CD1c-positive myeloid dendritic cell (primary cell): ENCODE measurements around the gene DIP2B.
"Not testable (repeated sequence)": the region's sequence is repeated elsewhere in the genome, so short reads cannot be mapped to it uniquely, and the experiment has no call there.

Experiments used
- DNase-seq: peaks from one replicate; pipeline ENCODE4 v3.0.0-alpha.2; 2016; ENCODE audit errors: extremely low spot score

The DIP2B gene

DNA sequence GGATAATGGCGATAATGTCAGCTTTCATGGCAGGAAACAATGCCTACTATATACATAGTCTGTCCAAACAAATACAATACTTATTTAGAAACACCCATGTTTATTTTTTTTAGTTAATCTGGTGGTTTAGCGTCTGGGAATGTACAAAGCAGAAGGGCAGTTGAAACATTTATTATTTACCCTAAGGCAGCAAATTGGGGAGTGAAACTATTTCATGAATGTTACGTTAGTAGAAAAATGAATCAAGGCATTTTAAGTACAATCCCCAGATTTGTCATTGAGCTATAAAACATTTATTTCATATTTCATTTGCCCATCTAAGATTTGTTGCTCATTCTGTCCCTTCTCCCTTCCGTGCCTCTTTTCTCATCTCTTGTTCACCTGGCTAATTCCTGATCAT is 172.0 kb downstream of the DIP2B start:
- DNase-seq = no peak

DNA sequence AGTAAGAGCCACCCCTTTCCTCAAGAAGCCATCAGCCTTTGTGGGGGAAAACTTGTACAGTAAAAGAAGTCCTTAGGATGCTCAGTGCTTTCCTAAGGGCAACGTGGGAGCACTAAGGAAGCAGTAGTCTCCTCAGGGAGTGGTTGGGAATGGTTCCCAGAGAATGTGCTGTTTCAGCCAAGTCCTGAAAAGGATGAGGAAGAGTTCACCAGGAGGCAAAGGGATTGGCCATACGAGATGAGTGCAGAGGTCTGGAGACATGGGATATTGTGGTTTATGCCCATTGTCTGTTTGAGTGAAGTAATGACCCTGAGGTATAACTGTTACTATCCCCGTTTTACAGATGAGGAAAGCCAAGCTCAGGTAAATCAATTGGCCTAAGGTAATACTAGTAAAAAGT is 173.1 kb downstream of the DIP2B start:
- DNase-seq = no peak

DNA sequence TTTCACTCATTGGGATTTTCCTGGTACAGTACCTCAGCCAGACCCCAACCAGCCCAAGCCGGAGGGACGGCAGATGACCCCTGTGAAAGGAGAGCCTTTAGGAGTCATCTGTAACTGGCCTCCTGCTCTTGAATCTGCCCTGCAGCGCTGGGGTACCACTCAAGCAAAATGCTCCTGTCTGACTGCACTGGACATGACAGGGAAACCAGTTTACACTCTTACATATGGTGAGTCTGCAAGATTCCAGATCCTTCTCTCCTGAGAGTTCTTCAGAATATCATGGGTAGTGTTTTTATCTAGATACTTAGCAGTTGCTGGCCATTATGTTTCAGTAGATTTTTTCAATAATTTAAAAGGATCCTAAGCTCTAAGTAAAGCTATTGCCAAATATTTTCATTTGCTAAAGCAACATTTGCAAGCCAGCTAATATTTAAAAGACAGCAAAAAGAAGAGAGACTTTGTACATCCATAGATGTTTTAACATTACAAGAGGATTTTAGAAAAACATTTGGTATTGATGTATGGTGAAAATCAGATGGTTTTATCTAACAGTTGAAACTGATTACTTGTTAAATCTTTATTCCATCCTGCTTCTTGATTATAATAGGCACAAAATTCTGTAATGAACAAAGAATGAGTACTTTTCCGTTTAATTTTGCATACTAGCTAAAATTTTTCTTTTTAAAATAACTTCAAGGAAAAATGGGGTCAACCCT is 174.0 kb downstream of the DIP2B start:
- no peak for DNase-seq

DNA sequence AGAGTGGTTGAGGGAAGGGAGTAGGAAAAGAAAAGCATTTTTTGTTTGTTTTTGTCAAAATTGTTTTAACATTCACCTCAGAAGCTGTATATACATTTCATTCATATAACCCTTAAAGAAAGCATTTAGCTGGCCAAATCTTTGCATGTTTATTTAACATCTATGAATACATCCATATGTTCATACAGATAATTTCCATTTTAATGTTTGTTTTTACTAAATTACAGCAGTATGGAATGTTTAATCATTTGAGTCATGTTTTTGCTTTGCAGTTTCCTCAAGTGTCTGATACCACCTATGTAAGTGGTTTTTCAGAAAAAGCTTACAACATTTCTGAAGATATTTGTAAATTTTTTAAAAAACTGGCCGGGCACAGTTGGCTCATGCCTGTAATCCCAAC is 174.8 kb downstream of the DIP2B start:
- no peak for DNase-seq

DNA sequence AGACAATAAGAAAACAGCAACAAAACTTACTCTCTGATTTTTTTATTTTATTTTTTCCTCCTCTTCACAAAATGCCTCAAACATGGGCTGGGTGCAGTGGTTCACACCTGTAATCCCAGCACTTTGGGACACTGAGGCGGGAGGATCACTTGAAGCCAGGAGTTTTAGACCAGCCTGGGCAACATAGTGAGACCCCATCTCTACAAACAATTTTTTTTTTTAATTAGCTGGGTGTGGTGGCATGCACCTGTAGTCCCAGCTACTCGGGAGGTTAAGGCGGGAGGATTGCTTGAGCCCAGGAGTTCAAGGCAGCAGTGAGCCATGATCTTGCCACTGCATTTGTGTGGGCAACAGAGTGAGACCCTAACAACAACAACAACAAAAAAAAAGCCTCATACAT is 176.3 kb downstream of the DIP2B start:
- DNase-seq = not testable (repeated sequence)

DNA sequence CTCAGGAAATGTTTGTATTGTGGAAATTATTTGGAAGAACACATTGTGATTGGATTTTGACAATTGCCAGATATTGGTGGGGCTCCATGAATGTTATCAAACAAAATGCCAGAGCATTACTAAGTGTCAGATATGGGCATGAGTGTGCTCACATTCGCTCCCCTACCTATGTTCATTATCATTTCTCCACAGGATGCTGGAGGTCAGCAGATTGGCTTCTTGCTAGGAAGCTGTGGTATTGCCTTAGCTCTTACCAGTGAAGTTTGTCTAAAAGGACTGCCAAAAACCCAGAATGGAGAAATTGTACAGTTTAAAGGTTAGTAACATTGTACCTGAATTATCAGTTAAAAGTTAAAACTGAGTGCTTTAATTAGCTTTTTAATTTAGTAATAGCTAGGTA is 180.9 kb downstream of the DIP2B start:
- no peak for DNase-seq

DNA sequence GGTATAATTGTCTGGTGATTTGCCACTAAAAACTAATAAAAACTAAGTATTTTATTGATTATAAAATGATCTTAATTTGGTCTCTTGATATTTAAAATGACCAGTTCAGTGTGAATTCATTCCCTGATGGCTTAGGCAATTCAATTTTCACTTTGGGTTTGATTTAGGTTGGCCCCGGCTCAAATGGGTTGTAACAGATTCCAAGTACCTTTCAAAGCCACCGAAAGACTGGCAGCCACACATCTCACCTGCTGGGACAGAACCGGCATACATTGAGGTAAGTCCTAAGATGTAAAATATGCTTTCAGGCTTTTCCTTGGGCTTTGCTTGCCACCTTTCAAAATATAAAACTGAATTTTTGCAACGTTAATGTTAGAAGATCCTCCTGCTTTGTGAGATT is 181.6 kb downstream of the DIP2B start:
- DNase-seq = no peak

DNA sequence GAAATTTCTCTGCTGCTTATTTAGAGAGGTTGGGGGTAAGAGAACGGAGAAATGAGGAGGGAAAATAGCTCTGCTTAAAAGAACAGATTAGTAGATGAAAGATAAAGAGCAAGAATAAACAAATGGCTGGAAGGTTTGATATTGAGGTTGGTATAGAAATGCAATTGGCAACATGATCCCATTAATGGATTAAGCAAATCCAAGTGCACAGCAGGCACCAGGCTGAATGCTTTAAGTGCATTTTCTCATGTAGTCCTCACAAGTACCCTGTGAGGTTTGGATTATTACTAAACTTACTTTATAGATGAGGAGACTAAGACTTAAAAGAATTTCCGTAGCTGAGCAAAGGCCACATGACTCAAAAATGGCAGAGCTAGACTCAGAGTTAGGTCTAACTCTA is 182.2 kb downstream of the DIP2B start:
- no peak for DNase-seq

DNA sequence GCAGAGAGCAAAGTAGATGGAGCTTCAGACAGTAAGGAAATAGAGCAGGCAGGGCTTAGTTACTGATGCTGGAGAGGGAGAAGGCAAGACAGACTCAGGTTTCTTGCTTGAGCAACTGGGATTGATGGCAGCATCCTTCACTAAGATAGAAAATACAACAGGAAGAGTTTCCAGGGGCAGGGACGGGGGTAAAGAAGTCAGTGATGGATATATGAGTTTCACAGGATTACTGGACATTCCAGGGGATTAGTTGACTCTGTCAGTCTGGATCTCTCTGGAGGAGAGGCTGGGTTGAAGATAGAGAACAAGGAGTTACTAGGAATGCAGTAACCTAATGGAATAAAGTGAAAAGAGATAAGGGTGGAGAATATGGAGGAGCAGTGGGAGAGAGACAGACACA is 184.7 kb downstream of the DIP2B start:
- no peak for DNase-seq

DNA sequence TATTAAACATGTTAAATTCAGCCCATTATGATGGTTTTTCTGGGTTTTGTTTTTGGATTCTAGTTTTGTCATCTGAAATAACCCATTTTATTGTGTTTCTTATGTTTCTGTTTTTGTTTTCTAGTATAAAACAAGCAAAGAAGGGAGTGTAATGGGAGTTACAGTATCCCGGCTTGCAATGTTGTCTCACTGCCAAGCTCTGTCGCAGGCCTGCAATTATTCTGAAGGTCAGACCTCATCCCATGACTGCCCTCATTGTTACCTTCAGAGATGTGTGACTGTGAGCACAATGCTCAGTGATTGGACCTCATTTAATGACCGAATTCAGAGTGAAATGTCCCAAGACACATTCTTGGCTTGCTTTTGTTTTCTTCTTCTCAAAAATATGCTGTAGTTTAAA is 186.1 kb downstream of the DIP2B start:
- DNase-seq = no peak

DNA sequence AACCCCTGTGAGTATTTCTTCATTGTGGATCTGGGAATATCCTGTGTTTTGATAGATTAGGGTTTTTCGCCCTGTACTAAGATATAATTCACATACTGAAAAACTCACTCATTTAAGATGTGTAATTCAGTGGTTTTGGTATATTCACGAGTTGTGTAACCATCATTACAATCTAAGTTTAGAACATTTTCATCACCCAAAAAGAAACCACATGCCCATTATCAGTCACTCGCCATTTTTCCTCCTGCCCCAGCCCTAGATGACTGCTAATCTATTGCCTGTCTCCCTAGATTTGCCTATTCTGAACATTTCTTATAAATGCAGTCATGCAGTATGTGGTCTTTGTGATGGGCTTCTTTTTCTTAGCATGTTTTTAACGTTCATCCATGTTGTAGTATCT is 191.2 kb downstream of the DIP2B start:
- DNase-seq = no peak

DNA sequence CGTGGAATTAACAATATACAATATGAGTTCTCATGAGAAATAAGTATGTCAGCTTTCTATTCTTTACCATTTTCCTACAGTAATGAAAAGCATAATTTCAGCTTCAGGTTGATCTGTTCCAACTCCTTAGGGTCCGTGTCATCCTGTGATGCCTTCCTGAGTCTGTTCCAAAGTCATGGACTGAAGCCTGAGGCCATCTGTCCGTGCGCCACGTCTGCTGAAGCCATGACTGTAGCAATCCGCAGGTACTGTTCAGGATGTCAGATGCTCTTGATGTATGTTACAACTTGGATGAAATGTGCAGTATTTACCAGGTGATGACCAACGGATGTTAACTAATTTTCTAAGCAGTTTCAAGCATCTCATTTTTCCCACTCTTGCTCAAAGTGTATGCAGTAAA is 192.1 kb downstream of the DIP2B start:
- DNase-seq = no peak

DNA sequence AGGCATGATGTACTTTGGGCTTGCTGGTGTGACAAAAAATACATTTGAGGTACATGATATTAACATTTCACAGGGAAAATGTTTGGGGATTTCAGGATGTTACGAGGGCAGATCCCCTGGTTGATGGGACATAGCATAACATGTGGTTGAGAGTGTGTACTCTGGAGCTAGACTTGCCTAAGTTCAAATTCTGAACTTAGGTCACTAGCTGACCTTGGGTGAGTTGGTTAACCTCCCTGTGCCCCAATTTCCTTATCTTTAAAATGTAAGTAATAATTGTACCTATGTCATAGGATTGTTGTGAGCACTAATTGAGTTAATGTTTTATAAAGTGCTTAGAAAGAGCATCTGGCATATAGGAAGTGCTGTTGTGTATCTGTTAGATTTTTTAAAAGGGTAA is 194.4 kb downstream of the DIP2B start:
- no peak for DNase-seq

DNA sequence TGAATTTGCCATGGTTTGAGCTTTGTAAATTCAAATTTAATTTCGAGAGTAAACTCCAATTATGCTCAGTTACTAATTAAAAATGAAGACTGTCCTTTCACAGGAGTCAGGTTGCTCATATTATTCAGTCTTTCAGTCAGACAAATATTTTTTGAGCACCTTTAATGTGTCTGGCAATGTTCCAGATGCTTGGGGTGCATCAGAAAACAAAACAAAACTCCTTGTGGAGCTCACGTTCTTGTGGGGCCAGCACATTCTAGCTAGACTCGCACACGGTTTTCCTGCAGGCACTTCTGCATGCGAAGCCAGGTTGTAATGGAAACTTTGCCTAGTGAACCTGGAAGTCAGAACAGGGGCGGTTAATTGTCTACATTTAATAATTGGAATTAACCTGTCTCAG is 195.2 kb downstream of the DIP2B start:
- DNase-seq = no peak

DNA sequence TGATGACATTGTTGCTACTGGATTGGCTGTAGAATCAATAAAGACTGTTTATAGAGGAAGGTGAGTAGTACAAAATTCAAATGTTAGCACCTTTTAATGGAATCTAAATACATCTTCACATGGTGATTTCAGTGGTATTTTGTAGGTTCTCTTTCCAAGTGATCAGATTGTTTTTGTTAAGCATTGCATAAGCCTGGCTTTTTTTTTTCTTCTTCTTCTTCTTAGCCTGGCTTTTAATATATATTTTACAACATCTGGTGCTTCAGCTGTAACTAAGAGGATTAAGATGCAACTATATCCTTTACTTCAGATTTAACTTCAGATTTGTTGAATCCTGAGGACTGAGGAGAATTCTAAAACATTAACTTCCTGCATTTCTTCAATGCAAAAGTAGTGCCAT is 201.8 kb downstream of the DIP2B start:
- no peak for DNase-seq

DNA sequence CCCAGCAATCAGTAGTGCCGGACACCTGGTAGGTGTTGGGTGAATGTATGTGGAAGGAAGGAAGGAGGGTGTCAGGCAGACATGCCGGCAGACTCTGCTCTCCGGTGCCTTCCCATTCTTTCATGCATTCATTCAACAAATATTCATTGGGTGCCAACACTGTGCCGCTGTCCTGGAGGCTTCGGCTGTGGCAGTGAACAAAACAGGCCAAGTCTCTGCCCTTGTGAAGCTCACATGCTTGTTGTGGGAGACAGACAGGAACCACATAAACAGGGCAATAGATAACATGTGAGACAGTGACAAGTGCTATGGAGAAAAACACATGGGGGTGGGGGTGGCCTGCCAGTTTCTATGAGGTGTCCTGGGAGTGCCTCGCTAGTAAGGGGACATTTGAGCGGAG is 202.6 kb downstream of the DIP2B start:
- DNase-seq = no peak

DNA sequence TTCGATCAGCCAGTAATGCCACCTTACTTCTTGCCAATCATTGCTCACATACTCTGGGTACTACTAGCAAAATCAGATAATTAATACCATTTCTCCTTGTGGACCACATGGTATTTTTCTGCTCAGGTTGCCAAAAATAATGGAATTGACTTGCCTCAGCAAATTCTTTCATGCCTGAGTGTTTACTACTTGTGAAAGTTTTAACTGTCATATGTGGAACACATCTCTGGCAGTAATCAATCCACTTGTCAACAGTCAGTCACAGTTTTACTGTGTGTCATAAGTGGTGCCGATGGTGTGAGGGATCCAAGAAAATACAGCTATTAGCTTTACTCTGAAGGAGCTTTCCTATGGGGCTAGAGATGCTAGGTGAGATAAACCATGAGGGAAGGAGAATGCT is 203.8 kb downstream of the DIP2B start:
- DNase-seq = no peak

DNA sequence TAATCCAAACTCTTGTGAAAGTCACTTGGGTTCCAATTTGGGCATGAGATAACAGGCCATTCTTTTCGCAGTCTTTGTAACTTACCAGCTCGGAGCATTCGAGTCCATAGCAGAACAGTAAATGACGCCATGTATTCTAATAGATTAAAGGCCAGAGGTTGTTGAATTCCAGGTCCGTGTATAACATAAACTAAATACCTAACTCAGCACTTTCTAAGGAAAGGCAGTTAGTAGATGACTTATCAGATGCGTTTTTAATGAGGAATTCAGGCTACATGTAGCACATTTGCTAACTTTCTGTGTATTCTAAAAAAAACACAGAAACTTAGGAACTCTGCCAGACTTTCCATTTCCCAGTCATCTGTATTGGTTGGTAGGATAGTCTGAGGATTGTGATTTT is 206.3 kb downstream of the DIP2B start:
- DNase-seq = no peak

DNA sequence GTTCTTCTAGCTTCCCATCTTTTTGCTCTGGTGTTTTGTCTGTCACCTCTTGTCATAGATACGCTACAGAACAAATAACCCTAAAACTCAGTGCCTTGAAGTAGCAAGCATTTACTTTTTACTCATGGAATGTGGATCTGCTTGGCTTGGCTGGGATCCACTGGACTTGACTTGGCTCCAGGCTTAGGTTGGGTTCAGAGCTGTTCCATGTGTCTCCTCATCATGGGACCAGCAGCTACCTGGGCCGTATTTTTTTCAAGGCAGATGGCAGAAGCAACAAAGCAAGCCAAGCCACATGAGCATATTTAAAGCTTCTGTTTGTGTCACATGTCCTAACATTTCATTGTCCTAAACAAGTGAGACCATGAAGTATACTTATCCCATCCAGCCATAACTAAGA is 210.4 kb downstream of the DIP2B start:
- no peak for DNase-seq

DNA sequence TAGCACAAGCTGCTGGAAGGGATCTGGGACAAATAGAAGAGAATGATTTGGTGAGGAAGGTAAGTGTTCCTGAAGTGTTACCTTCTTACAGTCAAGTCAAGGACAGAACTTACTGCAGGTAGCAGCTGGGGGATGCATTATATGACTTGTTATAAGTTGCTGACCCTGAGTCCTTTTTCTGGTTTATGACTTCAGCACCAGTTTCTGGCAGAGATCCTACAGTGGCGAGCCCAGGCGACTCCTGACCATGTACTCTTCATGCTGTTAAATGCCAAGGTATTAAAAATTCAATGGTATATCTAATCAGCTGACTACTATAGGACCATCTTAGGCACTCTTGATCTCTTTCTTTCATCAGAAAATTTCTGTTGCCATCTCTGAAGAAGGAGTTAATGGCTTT is 214.0 kb downstream of the DIP2B start:
- no peak for DNase-seq

DNA sequence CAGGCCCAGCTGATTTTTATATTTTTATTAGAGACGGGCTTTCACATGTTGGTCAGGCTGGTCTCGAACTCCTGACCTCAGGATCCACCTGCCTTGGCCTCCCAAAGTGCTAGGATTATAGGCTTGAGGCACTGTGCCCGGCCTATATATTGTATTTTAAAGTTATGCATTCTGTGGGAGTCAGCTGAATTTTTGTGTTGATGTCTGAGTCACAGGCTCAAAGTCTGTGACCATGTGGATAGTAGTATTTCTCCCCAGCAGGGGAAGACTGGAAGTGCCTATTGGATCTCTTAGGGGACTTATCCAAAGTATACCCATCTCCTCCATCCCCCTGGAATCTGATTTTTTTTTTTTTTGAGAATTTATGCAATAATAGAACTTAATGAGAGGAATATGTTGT is 215.3 kb downstream of the DIP2B start:
- no peak for DNase-seq

DNA sequence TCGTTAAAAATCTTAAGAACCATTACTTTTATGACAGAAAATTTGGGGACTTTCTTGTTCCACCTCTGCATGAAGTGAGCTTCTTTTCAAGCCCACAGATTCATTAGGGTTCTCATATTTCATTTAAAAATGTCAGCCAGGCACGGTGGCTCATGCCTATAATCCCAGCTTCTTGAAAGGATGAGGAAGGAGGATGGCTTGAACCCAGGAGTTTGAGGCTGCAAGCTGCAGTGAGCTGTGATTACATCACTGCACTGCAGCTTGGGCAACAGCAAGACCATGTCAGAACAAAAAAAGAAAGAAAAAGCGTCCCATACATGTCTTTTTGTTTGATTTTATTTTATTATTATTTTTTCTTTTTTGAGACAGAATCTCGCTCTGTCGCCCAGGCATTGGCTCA is 215.7 kb downstream of the DIP2B start:
- no peak for DNase-seq

DNA sequence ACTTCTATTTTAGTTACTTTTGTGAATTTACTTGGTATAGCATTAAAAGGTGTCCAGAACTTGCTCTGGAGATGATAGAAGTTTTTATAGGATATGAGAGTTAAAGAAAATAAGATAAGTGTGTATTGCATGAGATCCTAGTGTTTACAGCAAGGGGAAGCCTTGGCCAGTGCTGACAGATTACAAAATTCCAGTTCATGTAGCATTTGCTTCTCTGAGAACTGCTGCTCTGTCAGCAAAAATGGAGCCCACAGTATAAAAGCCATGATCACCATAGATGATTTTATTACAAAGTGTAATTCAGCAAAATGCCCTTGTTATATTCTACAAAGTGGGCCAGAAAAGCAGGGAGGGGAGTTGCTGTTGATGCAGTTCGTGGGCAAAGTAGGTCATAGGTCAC is 219.1 kb downstream of the DIP2B start:
- DNase-seq = no peak
